ENCODE measurements around the gene CCDC43.
"Not testable (repeated sequence)": the region's sequence is repeated elsewhere in the genome, so short reads cannot be mapped to it uniquely, and the experiment has no call there.

- not testable (repeated sequence) for TF ChIP-seq EZH2 (IDR thresholded peaks at IDR 0.05; ENCODE audit: low read length); CTCF (optimal IDR thresholded peaks at IDR 0.05 in 1 of 3, IDR thresholded peaks at IDR 0.05 in 1 of 3, conservative IDR thresholded peaks at IDR 0.05 in 1 of 3; ENCODE audit: extremely low read depth in 1 of 3, insufficient read depth in 2 of 3, low read length in 3 of 3)
These were observed 6.3 kb downstream of the CCDC43 start for GRCh38 chr17:44683303-44683702.

All from keratinocyte (primary cell).